Neutrophil (primary cell): ENCODE measurements around the gene MICU1.

Source experiments
- H3K27ac ChIP-seq: fragments of 200-600 bp; sonication (generic); 2 replicates; pipeline ENCODE4 v1.5.1; 2016; ENCODE audit warnings: mild to moderate bottlenecking, moderate library complexity
- H3K27me3 ChIP-seq: fragments of 200-600 bp; sonication (generic); 2 replicates; pipeline ENCODE4 v1.6.0; 2016; ENCODE audit warnings: mild to moderate bottlenecking
- H3K36me3 ChIP-seq: fragments of 200-600 bp; sonication (generic); 2 replicates; pipeline ENCODE4 v1.5.1; 2017
- H3K4me1 ChIP-seq, 2 experiments: fragments of 200-600 bp in 1 of 2; sonication (generic) in 1 of 2; 1 replicate in 1 of 2; 2 replicates in 1 of 2; pipeline versions ENCODE4 v1.5.1 to v1.6.1; 2013 to 2016; ENCODE audit warnings: low read depth in 1 of 2, low read length in 1 of 2, mild to moderate bottlenecking in 1 of 2, moderate library complexity in 1 of 2; ENCODE audit not compliant: control insufficient read depth in 1 of 2, insufficient read depth in 1 of 2
- H3K4me3 ChIP-seq, 2 experiments: fragments of 200-600 bp in 1 of 2; sonication (generic) in 1 of 2; 1 replicate in 1 of 2; 2 replicates in 1 of 2; pipeline ENCODE4 v1.5.1; 2013 to 2016; ENCODE audit warnings: low read depth in 1 of 2, low read length in 1 of 2, mild to moderate bottlenecking in 1 of 2, moderate library complexity in 1 of 2
- H3K9me3 ChIP-seq: fragments of 200-600 bp; sonication (generic); 2 replicates; pipeline ENCODE4 v1.5.1; 2016
- CTCF ChIP-seq: fragments of 200-600 bp; sonication (generic); IDR thresholded peaks from 2 replicates; pipeline ENCODE4 v1.5.1; 2016; ENCODE audit warnings: antibody characterized with exemption

MICU1 gene

GRCh38 chr10:72642318-72642717 lies 16.4 kb upstream of the MICU1 start:
- no peaks in the 10 kb centered on the region for H3K36me3 ChIP-seq
- TF ChIP-seq CTCF, result no peak
- no peak overlapping the region for H3K4me3 ChIP-seq
- peaks cover 16 to 23% of the 10 kb centered on the region in 2 experiments for H3K4me1 ChIP-seq
- H3K27me3 ChIP-seq, result no peaks in the 10 kb centered on the region
- no peaks in the 10 kb centered on the region for H3K9me3 ChIP-seq
- H3K27ac ChIP-seq, result no peak overlapping the region

- Histone ChIP-seq H3K27ac (no peak overlapping the region), H3K36me3 (no peaks in the 10 kb centered on the region), H3K4me3 (no peak overlapping the region), H3K4me1 (peaks cover 19 to 26% of the 10 kb centered on the region in 2 experiments), H3K27me3 (no peaks in the 10 kb centered on the region), H3K9me3 (no peaks in the 10 kb centered on the region)
- no peak for TF ChIP-seq CTCF
Measured at GRCh38 chr10:72639441-72639873, 13.6 kb upstream of the MICU1 start.

GRCh38 chr10:72638586-72639440 lies 12.9 kb upstream of the MICU1 start:
- Histone ChIP-seq H3K36me3 (no peaks in the 10 kb centered on the region), H3K4me3 (no peak overlapping the region), H3K9me3 (no peaks in the 10 kb centered on the region), H3K27ac (no peak overlapping the region), H3K4me1 (peaks cover 19 to 26% of the 10 kb centered on the region in 2 experiments), H3K27me3 (no peaks in the 10 kb centered on the region)
- TF ChIP-seq CTCF, result no peak

- H3K4me3 ChIP-seq, result no peak overlapping the region
- no peaks in the 10 kb centered on the region for H3K9me3 ChIP-seq
- H3K4me1 ChIP-seq, result peaks cover 19 to 26% of the 10 kb centered on the region in 2 experiments
- H3K27ac ChIP-seq, result peak overlapping the region; percentile 27
- TF ChIP-seq CTCF, result no peak
- no peaks in the 10 kb centered on the region for H3K36me3 ChIP-seq
- H3K27me3 ChIP-seq, result no peaks in the 10 kb centered on the region
Measured at GRCh38 chr10:72637398-72637857, 11.5 kb upstream of the MICU1 start.

- TF ChIP-seq CTCF, result no peak
- H3K4me1 ChIP-seq, result peaks cover 9 to 12% of the 10 kb centered on the region in 2 experiments
- H3K36me3 ChIP-seq, result no peaks in the 10 kb centered on the region
- H3K27me3 ChIP-seq, result no peaks in the 10 kb centered on the region
- H3K9me3 ChIP-seq, result no peaks in the 10 kb centered on the region
- no peak overlapping the region for H3K4me3 ChIP-seq
- H3K27ac ChIP-seq, result no peak overlapping the region
Measured at GRCh38 chr10:72630144-72630543, 4.3 kb upstream of the MICU1 start.
